Stimulated activated naive CD8-positive, alpha-beta T cell treated with anti-CD3 and anti-CD28 coated beads, Interleukin-15, Interleukin-2, amounts not matched to agents 100 ng/mL and 50 ng/mL, for 24 hours (primary cell): ENCODE data around the gene ZNF579.
A peak's percentile ranks its signal among the peaks of the same experiment; 100 is the strongest.

ENCODE experiments used
- H3K27ac Mint-ChIP-seq: one replicate; pipeline ENCODE4 v1.8.0; 2021; ENCODE audit warnings: mild to moderate bottlenecking, mixed read lengths
- H3K27me3 Mint-ChIP-seq: one replicate; pipeline ENCODE4 v1.8.0; 2021; ENCODE audit warnings: mixed read lengths
- H3K36me3 Mint-ChIP-seq: one replicate; pipeline ENCODE4 v1.8.0; 2021; ENCODE audit warnings: low read depth, mixed read lengths
- H3K4me1 Mint-ChIP-seq: one replicate; pipeline ENCODE4 v1.8.0; 2021; ENCODE audit warnings: low read depth, mixed read lengths
- H3K4me3 Mint-ChIP-seq: one replicate; pipeline ENCODE4 v1.8.0; 2021; ENCODE audit warnings: mild to moderate bottlenecking, mixed read lengths
- H3K9me3 Mint-ChIP-seq: one replicate; pipeline ENCODE4 v1.8.0; 2021; ENCODE audit warnings: mixed read lengths

The ZNF579 gene

DNA sequence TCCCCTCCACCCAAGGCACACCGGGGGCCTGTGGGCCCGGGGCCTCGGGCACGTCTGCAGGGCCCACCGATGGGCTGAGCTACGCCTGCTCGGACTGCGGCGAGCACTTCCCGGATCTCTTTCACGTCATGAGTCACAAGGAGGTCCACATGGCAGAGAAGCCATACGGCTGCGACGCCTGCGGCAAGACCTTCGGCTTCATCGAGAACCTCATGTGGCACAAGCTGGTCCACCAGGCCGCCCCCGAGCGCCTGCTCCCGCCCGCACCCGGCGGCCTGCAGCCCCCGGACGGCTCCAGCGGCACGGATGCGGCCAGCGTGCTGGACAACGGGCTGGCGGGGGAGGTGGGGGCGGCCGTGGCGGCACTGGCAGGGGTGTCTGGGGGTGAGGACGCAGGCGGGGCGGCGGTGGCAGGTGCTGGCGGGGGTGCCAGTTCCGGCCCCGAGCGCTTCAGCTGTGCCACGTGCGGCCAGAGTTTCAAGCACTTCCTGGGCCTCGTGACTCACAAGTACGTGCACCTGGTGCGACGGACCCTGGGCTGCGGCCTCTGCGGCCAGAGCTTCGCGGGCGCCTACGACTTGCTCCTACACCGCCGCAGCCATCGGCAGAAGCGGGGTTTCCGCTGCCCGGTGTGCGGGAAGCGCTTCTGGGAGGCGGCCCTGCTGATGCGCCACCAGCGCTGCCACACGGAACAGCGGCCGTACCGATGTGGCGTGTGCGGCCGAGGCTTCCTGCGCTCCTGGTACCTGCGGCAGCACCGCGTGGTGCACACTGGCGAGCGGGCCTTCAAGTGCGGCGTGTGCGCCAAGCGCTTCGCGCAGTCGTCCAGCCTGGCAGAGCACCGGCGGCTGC, 35.1 kb upstream of the ZNF579 start:
- Mint-ChIP-seq H3K36me3 (peaks cover 36% of the 10 kb centered on the region), H3K27me3 (no peaks in the 10 kb centered on the region), H3K9me3 (no peaks in the 10 kb centered on the region), H3K4me1 (peaks cover 36% of the 10 kb centered on the region), H3K4me3 (no peak overlapping the region), H3K27ac (no peak overlapping the region)

- H3K27ac Mint-ChIP-seq = no peak overlapping the region
- H3K4me1 Mint-ChIP-seq = peaks cover 34% of the 10 kb centered on the region
- H3K4me3 Mint-ChIP-seq = no peak overlapping the region
- H3K36me3 Mint-ChIP-seq = peaks cover 30% of the 10 kb centered on the region
- no peaks in the 10 kb centered on the region for H3K27me3 Mint-ChIP-seq
- H3K9me3 Mint-ChIP-seq = no peaks in the 10 kb centered on the region
Measured at GRCh38 chr19:55614711-55615542, 34.3 kb upstream of the ZNF579 start.

DNA sequence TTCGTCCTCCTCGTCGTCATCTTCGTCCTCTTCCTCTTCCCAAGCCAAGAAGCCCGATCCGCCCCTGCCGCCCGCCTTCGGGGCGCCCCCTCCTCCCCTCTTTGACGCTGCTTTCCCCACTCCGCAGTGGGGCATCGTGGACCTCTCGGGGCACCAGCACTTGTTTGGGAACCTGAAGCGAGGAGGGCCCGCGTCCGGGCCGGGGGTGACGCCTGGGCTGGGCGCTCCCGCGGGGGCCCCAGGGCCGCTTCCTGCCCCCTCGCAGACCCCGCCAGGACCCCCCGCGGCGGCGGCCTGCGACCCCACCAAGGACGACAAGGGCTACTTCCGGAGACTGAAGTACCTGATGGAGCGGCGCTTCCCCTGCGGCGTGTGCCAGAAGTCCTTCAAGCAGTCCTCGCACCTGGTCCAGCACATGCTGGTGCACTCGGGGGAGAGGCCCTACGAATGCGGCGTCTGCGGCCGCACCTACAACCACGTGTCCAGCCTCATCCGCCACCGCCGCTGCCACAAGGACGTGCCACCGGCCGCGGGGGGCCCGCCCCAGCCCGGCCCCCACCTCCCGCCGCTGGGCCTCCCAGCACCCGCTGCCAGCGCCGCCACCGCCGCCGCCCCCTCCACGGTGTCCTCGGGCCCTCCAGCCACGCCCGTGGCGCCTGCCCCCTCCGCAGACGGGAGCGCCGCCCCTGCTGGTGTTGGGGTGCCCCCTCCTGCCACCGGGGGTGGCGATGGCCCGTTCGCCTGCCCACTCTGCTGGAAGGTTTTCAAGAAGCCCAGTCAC, 33.5 kb upstream of the ZNF579 start:
- Mint-ChIP-seq H3K4me3 (no peak overlapping the region), H3K4me1 (peaks cover 31% of the 10 kb centered on the region), H3K36me3 (peaks cover 28% of the 10 kb centered on the region), H3K9me3 (no peaks in the 10 kb centered on the region), H3K27me3 (no peaks in the 10 kb centered on the region), H3K27ac (no peak overlapping the region)

DNA sequence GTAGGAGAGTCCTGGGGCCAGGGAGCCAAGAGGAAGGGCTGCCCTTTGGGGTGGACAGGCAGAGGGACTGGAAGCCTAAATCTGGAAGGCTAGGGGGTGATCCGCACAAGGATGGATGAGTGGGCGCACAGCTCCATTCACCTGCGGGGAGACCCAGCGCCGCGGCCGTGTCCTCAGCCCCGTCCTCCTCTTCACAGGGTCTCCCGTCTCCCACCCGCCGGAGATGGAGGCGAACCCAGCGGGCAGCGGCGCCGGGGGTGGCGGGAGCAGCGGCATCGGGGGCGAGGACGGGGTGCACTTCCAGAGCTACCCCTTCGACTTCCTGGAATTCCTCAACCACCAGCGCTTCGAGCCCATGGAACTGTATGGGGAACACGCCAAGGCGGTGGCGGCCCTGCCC, 32.7 kb upstream of the ZNF579 start:
- no peak overlapping the region for H3K27ac Mint-ChIP-seq
- H3K4me1 Mint-ChIP-seq = peaks cover 37% of the 10 kb centered on the region
- H3K27me3 Mint-ChIP-seq = no peaks in the 10 kb centered on the region
- H3K9me3 Mint-ChIP-seq = no peaks in the 10 kb centered on the region
- H3K36me3 Mint-ChIP-seq = peaks cover 34% of the 10 kb centered on the region
- no peak overlapping the region for H3K4me3 Mint-ChIP-seq

DNA sequence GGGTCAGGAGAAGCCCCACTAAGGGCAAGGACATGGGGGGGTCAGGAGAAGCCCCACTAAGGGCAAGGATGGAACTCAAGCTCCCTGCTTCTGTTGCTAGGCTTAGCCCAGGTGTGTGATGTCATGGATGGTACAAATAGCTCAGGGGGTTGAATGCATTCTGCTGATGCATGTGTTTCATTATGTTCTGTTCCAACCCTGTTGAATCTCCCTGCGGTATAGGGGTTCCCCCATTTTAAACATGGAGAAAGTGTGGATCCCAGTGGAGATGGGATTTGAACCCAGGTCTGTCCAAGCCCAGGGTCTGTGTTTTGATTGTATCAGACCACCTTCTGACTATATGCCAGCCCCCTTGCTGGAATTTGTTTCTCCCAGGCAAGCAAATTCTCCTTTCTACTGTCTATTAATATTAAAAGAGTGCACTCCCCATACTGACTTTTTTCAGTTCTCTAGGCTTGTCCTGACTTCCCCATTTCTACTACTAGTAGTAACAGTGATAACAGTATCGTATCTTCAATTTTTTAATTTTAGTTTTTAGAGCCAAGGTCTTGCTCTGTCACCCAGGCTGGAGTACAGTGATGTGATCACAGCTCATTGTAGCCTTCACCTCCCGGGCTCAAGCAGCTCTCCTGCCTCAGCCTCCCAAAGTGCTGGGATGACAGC, 31.5 kb upstream of the ZNF579 start:
- H3K36me3 Mint-ChIP-seq = peaks cover 37% of the 10 kb centered on the region
- H3K27ac Mint-ChIP-seq = peak overlapping the region; percentile 26
- no peaks in the 10 kb centered on the region for H3K27me3 Mint-ChIP-seq
- no peak overlapping the region for H3K4me3 Mint-ChIP-seq
- H3K4me1 Mint-ChIP-seq = peaks cover 48% of the 10 kb centered on the region
- H3K9me3 Mint-ChIP-seq = no peaks in the 10 kb centered on the region

GRCh38 chr19:55611300-55611982, 30.8 kb upstream of the ZNF579 start:
- Mint-ChIP-seq H3K4me3 (no peak overlapping the region), H3K27ac (peak overlapping the region; percentile 26), H3K9me3 (no peaks in the 10 kb centered on the region), H3K27me3 (no peaks in the 10 kb centered on the region), H3K4me1 (peaks cover 55% of the 10 kb centered on the region), H3K36me3 (peaks cover 39% of the 10 kb centered on the region)

GRCh38 chr19:55609326-55609725, 28.7 kb upstream of the ZNF579 start:
- peaks cover 67% of the 10 kb centered on the region for H3K4me1 Mint-ChIP-seq
- no peaks in the 10 kb centered on the region for H3K27me3 Mint-ChIP-seq
- H3K36me3 Mint-ChIP-seq = peaks cover 41% of the 10 kb centered on the region
- H3K4me3 Mint-ChIP-seq = no peak overlapping the region
- H3K27ac Mint-ChIP-seq = no peak overlapping the region
- no peaks in the 10 kb centered on the region for H3K9me3 Mint-ChIP-seq

- Mint-ChIP-seq H3K27ac (peak overlapping the region; percentile 98), H3K4me1 (peaks cover 64% of the 10 kb centered on the region), H3K9me3 (no peaks in the 10 kb centered on the region), H3K27me3 (no peaks in the 10 kb centered on the region), H3K4me3 (peak overlapping the region; percentile 95), H3K36me3 (peaks cover 36% of the 10 kb centered on the region)
Measured at GRCh38 chr19:55606817-55607216, 26.2 kb upstream of the ZNF579 start.

GRCh38 chr19:55606471-55606787, 25.8 kb upstream of the ZNF579 start:
- H3K9me3 Mint-ChIP-seq = no peaks in the 10 kb centered on the region
- peaks cover 36% of the 10 kb centered on the region for H3K36me3 Mint-ChIP-seq
- peak overlapping the region; percentile 98 for H3K27ac Mint-ChIP-seq
- H3K4me1 Mint-ChIP-seq = peaks cover 64% of the 10 kb centered on the region
- H3K4me3 Mint-ChIP-seq = peak overlapping the region; percentile 95
- no peaks in the 10 kb centered on the region for H3K27me3 Mint-ChIP-seq

DNA sequence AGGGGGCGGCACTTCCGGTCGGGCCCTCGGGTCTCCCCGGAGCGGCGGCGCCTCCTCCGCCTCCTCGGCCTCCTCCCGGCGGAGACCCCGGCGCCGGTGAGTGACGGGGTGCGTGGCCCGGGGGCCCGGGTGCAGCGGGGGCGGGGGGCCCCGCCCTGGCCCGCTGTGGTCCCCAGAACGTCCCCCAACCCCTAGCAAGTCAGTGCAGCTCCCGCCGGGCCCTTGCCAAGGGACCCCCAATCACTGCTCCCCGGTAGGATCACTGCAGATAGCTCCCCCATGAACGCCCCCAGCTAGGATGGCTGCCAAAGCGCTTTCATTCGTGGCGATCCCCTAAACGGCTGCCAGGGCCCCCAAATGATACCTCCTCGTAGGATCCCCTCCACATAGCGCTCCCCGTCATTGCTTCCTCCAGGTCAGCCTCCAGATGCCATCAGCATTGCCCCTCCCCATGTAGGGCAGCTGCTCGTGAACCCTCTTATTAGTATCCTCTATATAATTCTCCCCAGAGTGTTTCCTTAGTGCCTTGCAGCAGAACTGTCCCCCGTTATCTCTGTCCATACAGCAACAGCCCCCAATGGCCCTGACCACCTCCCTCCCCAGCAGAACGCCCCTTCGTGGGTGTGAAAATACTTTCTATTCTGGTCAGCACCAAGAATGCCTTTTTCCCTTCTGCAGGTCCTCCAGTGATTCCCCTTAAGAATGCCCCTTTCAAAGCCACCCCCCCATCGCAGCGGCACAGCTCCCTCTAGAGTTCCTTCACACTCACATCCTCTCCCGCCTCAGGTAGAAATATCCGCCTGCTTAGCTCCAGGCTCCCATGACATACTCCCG, 25.2 kb upstream of the ZNF579 start, which contains the start of gene ZNF865:
ZNF865 (plus strand) TSS at position 11 of the 834 bp plus-strand sequence. CDS start 7,972 bp downstream, outside the sequence.
- Mint-ChIP-seq H3K4me1 (peaks cover 64% of the 10 kb centered on the region), H3K27ac (peak within 1 kb of the TSS; percentile 98), H3K36me3 (peaks cover 36% of the 10 kb centered on the region)

DNA sequence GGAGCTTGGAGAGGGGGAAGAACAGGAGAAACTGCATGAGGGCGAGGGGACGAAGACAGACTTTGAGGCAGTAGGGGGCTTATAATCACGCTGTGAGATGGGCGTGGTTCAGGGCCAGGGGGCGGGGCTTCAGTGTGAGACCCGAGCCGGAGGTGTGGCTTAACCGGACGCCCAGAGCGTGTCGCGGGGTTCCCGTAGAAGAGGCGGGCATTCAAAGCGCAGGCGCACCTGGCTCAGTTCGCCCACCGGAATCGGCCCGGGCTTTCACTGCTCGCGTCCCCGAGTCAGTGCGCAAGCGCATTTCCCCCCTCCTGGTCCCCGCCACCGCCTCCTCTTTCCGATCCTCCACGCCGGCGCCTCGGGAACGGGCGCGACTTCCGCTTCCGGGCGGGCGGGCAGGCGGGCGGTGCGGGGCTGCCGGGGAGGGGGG, 24.6 kb upstream of the ZNF579 start:
- peaks cover 61% of the 10 kb centered on the region for H3K4me1 Mint-ChIP-seq

More for the DNA sequence above, 25.2 kb upstream of the ZNF579 start, which contains the start of gene ZNF865:
- no peaks in the 10 kb centered on the region for H3K9me3 Mint-ChIP-seq
- H3K4me3 Mint-ChIP-seq = peak within 1 kb of the TSS; percentile 95
- H3K27me3 Mint-ChIP-seq = no peaks in the 10 kb centered on the region

DNA sequence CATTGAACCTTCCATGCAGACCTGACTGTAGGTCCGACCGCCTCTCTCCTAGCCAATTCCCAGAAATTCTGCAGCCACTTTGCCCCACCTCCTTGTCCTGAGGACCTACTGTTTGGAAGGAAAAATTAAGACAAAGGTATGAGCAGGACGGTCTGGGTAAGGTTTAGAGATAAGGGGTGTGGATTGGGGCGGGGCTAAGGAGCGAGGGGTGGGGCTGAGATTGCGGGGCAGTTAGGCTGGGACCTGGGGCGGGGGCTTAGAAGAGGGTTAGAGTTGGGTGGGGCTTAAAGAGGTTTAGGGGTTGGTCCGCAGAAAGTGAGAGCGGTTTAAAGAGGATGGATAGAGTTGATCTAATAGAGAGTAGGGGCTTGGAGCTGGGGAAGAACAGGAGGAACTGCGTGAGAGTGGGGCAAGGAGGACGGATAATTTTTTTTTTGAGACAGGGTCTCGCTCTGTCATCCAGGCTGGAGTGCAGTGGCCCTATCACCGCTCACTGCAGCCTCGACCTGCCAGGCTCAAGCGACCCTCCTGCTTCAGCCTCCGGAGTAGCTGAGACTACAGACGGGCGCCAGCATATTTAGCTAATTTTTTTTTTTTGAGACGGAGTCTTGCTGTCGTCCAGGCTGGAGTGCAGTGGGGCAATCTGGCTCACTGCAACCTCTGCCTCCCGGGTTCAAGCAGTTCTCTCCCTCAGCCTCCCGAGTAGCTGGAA, 23.1 kb upstream of the ZNF579 start:
- peak overlapping the region; percentile 28 for H3K27ac Mint-ChIP-seq
- H3K4me3 Mint-ChIP-seq = no peak overlapping the region
- peaks cover 54% of the 10 kb centered on the region for H3K4me1 Mint-ChIP-seq
- no peaks in the 10 kb centered on the region for H3K27me3 Mint-ChIP-seq
- H3K36me3 Mint-ChIP-seq = peaks cover 27% of the 10 kb centered on the region
- H3K9me3 Mint-ChIP-seq = no peaks in the 10 kb centered on the region

More for the DNA sequence above, 24.6 kb upstream of the ZNF579 start:
- Mint-ChIP-seq H3K4me3 (peak overlapping the region; percentile 85), H3K27ac (peak overlapping the region; percentile 96), H3K36me3 (peaks cover 36% of the 10 kb centered on the region), H3K27me3 (no peaks in the 10 kb centered on the region), H3K9me3 (no peaks in the 10 kb centered on the region)

- Mint-ChIP-seq H3K27ac (no peak overlapping the region), H3K9me3 (no peaks in the 10 kb centered on the region), H3K27me3 (no peaks in the 10 kb centered on the region), H3K4me3 (no peak overlapping the region), H3K36me3 (peaks cover 26% of the 10 kb centered on the region), H3K4me1 (peaks cover 54% of the 10 kb centered on the region)
Measured at GRCh38 chr19:55603115-55603514, 22.5 kb upstream of the ZNF579 start.
